HepG2 (cell line): Measurements from ENCODE around the gene DENND2D. TPM values are rescaled to one million over a fixed set of nuclear protein-coding genes. Genes with fewer than 3 reads are reported as not detected.
A peak's percentile ranks its signal among the peaks of the same experiment; 100 is the strongest.

Source experiments
- ATM ChIP-seq: fragments of 450-650 bp; IDR thresholded peaks from 2 replicates; pipeline ENCODE4 v1.7.1; 2017; ENCODE audit warnings: mild to moderate bottlenecking, borderline replicate concordance
- BORCS8-MEF2B ChIP-seq: sonication (generic); formaldehyde crosslinking; IDR thresholded peaks from 2 replicates; pipeline ENCODE4 v1.8.0; 2022; ENCODE audit warnings: mild to moderate bottlenecking, missing genetic modification reagents
- HES4 ChIP-seq: sonication (generic); formaldehyde crosslinking; IDR thresholded peaks from 2 replicates; pipeline ENCODE4 v1.9.0; 2021; ENCODE audit warnings: mild to moderate bottlenecking, missing genetic modification reagents, borderline replicate concordance
- JUNB ChIP-seq: sonication (generic); formaldehyde crosslinking; IDR thresholded peaks from 2 replicates; pipeline ENCODE4 v1.8.0; 2022; ENCODE audit warnings: missing genetic modification reagents, mild to moderate bottlenecking, borderline replicate concordance
- KLF12 ChIP-seq: sonication (generic); formaldehyde crosslinking; IDR thresholded peaks from 2 replicates; pipeline ENCODE4 v1.4.0; 2020; ENCODE audit warnings: missing genetic modification reagents, borderline replicate concordance
- MYNN ChIP-seq: sonication (generic); formaldehyde crosslinking; IDR thresholded peaks from 2 replicates; pipeline ENCODE4 v1.4.0; 2020; ENCODE audit warnings: mild to moderate bottlenecking, low read depth, missing genetic modification reagents
- NR3C1 ChIP-seq: sonication (generic); formaldehyde crosslinking; IDR thresholded peaks from 2 replicates; pipeline ENCODE4 v1.4.0; 2020; ENCODE audit warnings: missing genetic modification reagents
- REST ChIP-seq, 2 experiments: IDR thresholded peaks; 2 replicates each; pipeline ENCODE4 v1.6.1; 2011 to 2012; ENCODE audit warnings: low read length in 2 of 2, borderline replicate concordance in 1 of 2, low read depth in 1 of 2, mild to moderate bottlenecking in 1 of 2, moderate library complexity in 1 of 2
- TSC22D2 ChIP-seq: sonication (generic); formaldehyde crosslinking; IDR thresholded peaks from 2 replicates; pipeline ENCODE4 v1.5.1; 2020; ENCODE audit warnings: missing genetic modification reagents, mild to moderate bottlenecking, borderline replicate concordance
- ZC3H4 ChIP-seq: sonication (generic); formaldehyde crosslinking; IDR thresholded peaks from 2 replicates; pipeline ENCODE4 v1.4.0; 2020; ENCODE audit warnings: missing genetic modification reagents, borderline replicate concordance
- ZFY ChIP-seq: sonication (generic); formaldehyde crosslinking; IDR thresholded peaks from 2 replicates; pipeline ENCODE4 v1.4.0; 2020; ENCODE audit warnings: missing genetic modification reagents
- ZNF12 ChIP-seq: sonication (generic); formaldehyde crosslinking; IDR thresholded peaks from 2 replicates; pipeline ENCODE4 v1.5.0; 2020; ENCODE audit warnings: missing genetic modification reagents
- ZNF331 ChIP-seq: sonication (generic); formaldehyde crosslinking; IDR thresholded peaks from 2 replicates; pipeline ENCODE4 v1.4.0; 2020; ENCODE audit warnings: missing genetic modification reagents
- ZNF333 ChIP-seq: sonication (generic); formaldehyde crosslinking; IDR thresholded peaks from 2 replicates; pipeline ENCODE4 v1.4.0; 2020; ENCODE audit warnings: mild to moderate bottlenecking, missing genetic modification reagents, borderline replicate concordance
- ZNF552 ChIP-seq: sonication (generic); formaldehyde crosslinking; IDR thresholded peaks from 2 replicates; pipeline ENCODE4 v1.9.0; 2022; ENCODE audit warnings: missing genetic modification reagents, mild to moderate bottlenecking, borderline replicate concordance
- ZNF556 ChIP-seq: sonication (generic); formaldehyde crosslinking; IDR thresholded peaks from 2 replicates; pipeline ENCODE4 v1.4.0; 2020; ENCODE audit warnings: mild to moderate bottlenecking, missing genetic modification reagents, borderline replicate concordance
- ZNF576 ChIP-seq: sonication (generic); formaldehyde crosslinking; IDR thresholded peaks from 2 replicates; pipeline ENCODE4 v1.4.0; 2020; ENCODE audit warnings: mild to moderate bottlenecking, missing genetic modification reagents
- ZNF776 ChIP-seq: sonication (generic); formaldehyde crosslinking; IDR thresholded peaks from 2 replicates; pipeline ENCODE4 v1.4.0; 2020; ENCODE audit warnings: mild to moderate bottlenecking, missing genetic modification reagents
- ZNF788 ChIP-seq: sonication (generic); formaldehyde crosslinking; IDR thresholded peaks from 2 replicates; pipeline ENCODE4 v1.5.0; 2020; ENCODE audit warnings: mild to moderate bottlenecking, missing genetic modification reagents, borderline replicate concordance
- ZNF839 ChIP-seq: sonication (generic); formaldehyde crosslinking; IDR thresholded peaks from 2 replicates; pipeline ENCODE4 v1.4.0; 2020; ENCODE audit warnings: missing genetic modification reagents, mild to moderate bottlenecking, borderline replicate concordance
- polyA plus RNA-seq, 8 experiments: library from polyadenylated mRNA; depleted of rRNA in 3 of 8; stranded (reverse) in 7 of 8; unstranded in 1 of 8; fragments of >200 nt; fragmentation: Illumina TruSeq in 4 of 8; extraction: Trizol in 4 of 8; gene quantifications; 2 replicates each; pipeline versions ENCODE4 v1.2.1 to v1.2.3, GENCODE V29; 2011 to 2016; ENCODE audit warnings: low read depth in 4 of 8, missing spikeins in 1 of 8, mixed read lengths in 1 of 8; ENCODE audit not compliant: insufficient read depth in 1 of 8
- total RNA-seq, 5 experiments: library from RNA; depleted of rRNA; stranded (reverse); fragments of >200 nt; fragmentation: Illumina TruSeq; extraction: Trizol; gene quantifications; 2 replicates each; pipeline ENCODE4 v1.2.3, GENCODE V29; 2016; ENCODE audit warnings: low read depth in 1 of 5
- TF ChIP-seq, protein P1 (sequence below): sonication (generic); formaldehyde crosslinking; IDR thresholded peaks from 2 replicates; pipeline ENCODE4 v1.8.0; 2022; ENCODE audit warnings: missing genetic modification reagents, mild to moderate bottlenecking, moderate library complexity, borderline replicate concordance
- TF ChIP-seq, protein P2 (sequence below): sonication (generic); formaldehyde crosslinking; IDR thresholded peaks from 2 replicates; pipeline ENCODE4 v1.4.0; 2020; ENCODE audit warnings: low read depth, mild to moderate bottlenecking, missing genetic modification reagents

DENND2D gene
- total and polyA plus RNA-seq, 2 of the 13 experiments (the other 11 are each of a cell fraction or from before 2014, with no cell fraction given): 0.04 TPM; not detected in 1

DNA sequence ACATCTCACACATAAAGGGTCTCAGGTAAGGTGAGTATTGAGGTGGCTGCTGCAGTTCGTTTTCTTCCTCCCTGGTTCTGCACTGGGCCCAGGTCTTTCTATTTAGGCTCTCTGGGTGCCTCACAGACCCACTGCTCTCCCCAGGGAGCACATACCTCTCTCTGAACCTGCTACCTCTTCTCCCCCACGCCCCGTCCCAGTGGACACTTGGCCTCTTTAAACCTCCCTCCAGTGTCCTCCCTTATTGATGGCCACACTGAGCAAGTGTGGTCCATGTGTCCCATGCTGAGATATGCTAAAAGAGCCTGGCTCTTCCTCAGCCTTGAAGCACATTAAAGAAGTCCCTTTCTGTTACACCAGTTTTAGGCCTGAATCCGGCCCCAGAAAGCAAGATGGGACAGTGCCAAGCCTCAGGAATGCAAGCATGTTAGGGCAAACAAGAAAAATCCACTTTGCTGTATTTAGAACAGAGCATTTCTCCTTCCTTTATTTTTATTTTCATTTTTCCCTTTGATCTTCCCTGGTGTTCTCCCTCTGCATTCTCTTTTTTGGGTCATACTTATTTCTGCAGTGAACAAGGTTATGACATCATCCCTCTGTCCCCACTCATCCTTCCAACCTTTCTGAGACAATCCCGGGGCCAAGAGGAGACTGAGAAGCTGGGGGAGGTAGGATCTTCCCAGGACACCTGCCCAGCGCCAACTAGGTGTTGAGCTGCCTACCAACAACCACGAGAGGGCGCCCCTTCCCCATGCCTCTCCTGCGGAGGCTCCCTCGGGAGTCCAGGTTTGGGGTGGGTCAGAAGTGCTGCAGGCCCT, 22.1 kb upstream of the DENND2D start (continued):
- TF ChIP-seq ZNF839 (CRISPR knock-in tag): no peak
- no peak for TF ChIP-seq REST (IDR thresholded peaks at IDR 0.05; ENCODE audit: borderline replicate concordance in 1 of 2, low read depth in 1 of 2, low read length in 2 of 2)
- TF ChIP-seq ZFY: no peak
- no peak for TF ChIP-seq JUNB (CRISPR knock-in tag)
- no peak for TF ChIP-seq ZNF788 (CRISPR knock-in tag)
- no peak for TF ChIP-seq ZC3H4 (CRISPR knock-in tag)
- TF ChIP-seq ATM: no peak
- no peak for TF ChIP-seq TSC22D2
- TF ChIP-seq HES4: no peak
- no peak for TF ChIP-seq ZNF333
- no peak for TF ChIP-seq ZNF556 (CRISPR knock-in tag)
- TF ChIP-seq ZNF776: no peak
- TF ChIP-seq MYNN: 0 out of 2 replicates have a peak, but pooled peaks have one; percentile 52
- no peak for TF ChIP-seq ZNF331
- no peak for TF ChIP-seq KLF12
- TF ChIP-seq, protein P1, sequence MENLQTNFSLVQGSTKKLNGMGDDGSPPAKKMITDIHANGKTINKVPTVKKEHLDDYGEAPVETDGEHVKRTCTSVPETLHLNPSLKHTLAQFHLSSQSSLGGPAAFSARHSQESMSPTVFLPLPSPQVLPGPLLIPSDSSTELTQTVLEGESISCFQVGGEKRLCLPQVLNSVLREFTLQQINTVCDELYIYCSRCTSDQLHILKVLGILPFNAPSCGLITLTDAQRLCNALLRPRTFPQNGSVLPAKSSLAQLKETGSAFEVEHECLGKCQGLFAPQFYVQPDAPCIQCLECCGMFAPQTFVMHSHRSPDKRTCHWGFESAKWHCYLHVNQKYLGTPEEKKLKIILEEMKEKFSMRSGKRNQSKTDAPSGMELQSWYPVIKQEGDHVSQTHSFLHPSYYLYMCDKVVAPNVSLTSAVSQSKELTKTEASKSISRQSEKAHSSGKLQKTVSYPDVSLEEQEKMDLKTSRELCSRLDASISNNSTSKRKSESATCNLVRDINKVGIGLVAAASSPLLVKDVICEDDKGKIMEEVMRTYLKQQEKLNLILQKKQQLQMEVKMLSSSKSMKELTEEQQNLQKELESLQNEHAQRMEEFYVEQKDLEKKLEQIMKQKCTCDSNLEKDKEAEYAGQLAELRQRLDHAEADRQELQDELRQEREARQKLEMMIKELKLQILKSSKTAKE (CRISPR knock-in tag): no peak
- no peak for TF ChIP-seq ZNF552 (CRISPR knock-in tag)
- no peak for TF ChIP-seq ZNF576
- no peak for TF ChIP-seq NR3C1 (CRISPR knock-in tag)
- TF ChIP-seq ZNF12: no peak
- 0 out of 2 replicates have a peak, but pooled peaks have one; percentile 30 for TF ChIP-seq BORCS8-MEF2B (CRISPR knock-in tag)
- TF ChIP-seq, protein P2, sequence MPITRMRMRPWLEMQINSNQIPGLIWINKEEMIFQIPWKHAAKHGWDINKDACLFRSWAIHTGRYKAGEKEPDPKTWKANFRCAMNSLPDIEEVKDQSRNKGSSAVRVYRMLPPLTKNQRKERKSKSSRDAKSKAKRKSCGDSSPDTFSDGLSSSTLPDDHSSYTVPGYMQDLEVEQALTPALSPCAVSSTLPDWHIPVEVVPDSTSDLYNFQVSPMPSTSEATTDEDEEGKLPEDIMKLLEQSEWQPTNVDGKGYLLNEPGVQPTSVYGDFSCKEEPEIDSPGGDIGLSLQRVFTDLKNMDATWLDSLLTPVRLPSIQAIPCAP (CRISPR knock-in tag): no peak
